OCI-LY1 (cell line): Measurements from ENCODE around the gene POLL.

Experiments
- H2AFZ ChIP-seq: fragments of 200-600 bp; sonication (generic), shearing (Covaris generic); 2 replicates; pipeline ENCODE4 v1.6.0; 2014; ENCODE audit warnings: antibody characterized with exemption, mild to moderate bottlenecking, low read length
- H3F3A ChIP-seq: fragments of 200-600 bp; sonication (generic), shearing (Covaris generic); 2 replicates; pipeline ENCODE4 v1.6.0; 2014; ENCODE audit warnings: mild to moderate bottlenecking, antibody characterized with exemption, low read length, moderate library complexity; ENCODE audit not compliant: insufficient read depth
- H3K27ac ChIP-seq: fragments of 200-600 bp; sonication (generic); 2 replicates; pipeline ENCODE4 v1.5.1; 2014; ENCODE audit warnings: low read length, mixed run types, mild to moderate bottlenecking, low read depth; ENCODE audit not compliant: poor library complexity, severe bottlenecking
- H3K27me3 ChIP-seq: fragments of 200-600 bp; sonication (generic); 2 replicates; pipeline ENCODE4 v1.6.0; 2014; ENCODE audit warnings: antibody characterized with exemption, mild to moderate bottlenecking, low read length, moderate library complexity; ENCODE audit not compliant: insufficient read depth
- H3K36me3 ChIP-seq: fragments of 200-600 bp; sonication (generic); 2 replicates; pipeline ENCODE4 v1.6.1; 2014; ENCODE audit warnings: mild to moderate bottlenecking, antibody characterized with exemption, low read length, moderate library complexity, mixed read lengths; ENCODE audit not compliant: insufficient read depth
- H3K4me1 ChIP-seq: fragments of 200-600 bp; sonication (generic); 2 replicates; pipeline ENCODE4 v1.5.1; 2014; ENCODE audit warnings: mild to moderate bottlenecking, low read length, moderate library complexity; ENCODE audit not compliant: insufficient read depth, severe bottlenecking
- H3K4me2 ChIP-seq: fragments of 200-600 bp; sonication (generic), shearing (Covaris generic); 2 replicates; pipeline ENCODE4 v1.6.1; 2014; ENCODE audit warnings: low read length
- H3K4me3 ChIP-seq: fragments of 200-600 bp; sonication (generic); 2 replicates; pipeline ENCODE4 v1.5.1; 2014; ENCODE audit warnings: low read length, low read depth, mild to moderate bottlenecking, mixed read lengths; ENCODE audit not compliant: poor library complexity, severe bottlenecking
- H3K79me2 ChIP-seq: fragments of 200-600 bp; shearing (Covaris generic); 2 replicates; pipeline ENCODE4 v1.6.1; 2016; ENCODE audit warnings: mixed run types, low read length, mixed read lengths; ENCODE audit not compliant: insufficient read depth
- H3K9ac ChIP-seq: fragments of 200-600 bp; sonication (generic), shearing (Covaris generic); 2 replicates; pipeline ENCODE4 v1.6.1; 2014; ENCODE audit warnings: mild to moderate bottlenecking, low read length, mixed read lengths
- H3K9me2 ChIP-seq: fragments of 200-600 bp; sonication (generic), shearing (Covaris generic); 2 replicates; pipeline ENCODE4 v1.6.1; 2014; ENCODE audit warnings: low read depth, mild to moderate bottlenecking, low read length, mixed read lengths
- H3K9me3 ChIP-seq: fragments of 200-600 bp; shearing (Covaris generic); 2 replicates; pipeline ENCODE4 v1.6.1; 2014; ENCODE audit warnings: low read length, mixed read lengths
- H4K20me1 ChIP-seq: fragments of 200-600 bp; sonication (generic), shearing (Covaris generic); 2 replicates; pipeline ENCODE4 v1.6.0; 2016; ENCODE audit warnings: mild to moderate bottlenecking, low read length; ENCODE audit not compliant: insufficient read depth
- EZH2 ChIP-seq: fragments of 200-600 bp; sonication (generic), shearing (Covaris generic); IDR thresholded peaks from 2 replicates; pipeline ENCODE4 v1.8.0; 2017; ENCODE audit warnings: borderline replicate concordance, mixed run types, mild to moderate bottlenecking, antibody characterized with exemption, low read length, moderate library complexity, mixed read lengths
- TF ChIP-seq, protein P1 (sequence below): fragments of 200-600 bp; sonication (generic), shearing (Covaris generic); IDR thresholded peaks from 2 replicates; pipeline ENCODE4 v1.5.1; 2017; ENCODE audit warnings: mild to moderate bottlenecking, antibody characterized with exemption, low read length, moderate library complexity, mixed read lengths

Gene POLL

DNA sequence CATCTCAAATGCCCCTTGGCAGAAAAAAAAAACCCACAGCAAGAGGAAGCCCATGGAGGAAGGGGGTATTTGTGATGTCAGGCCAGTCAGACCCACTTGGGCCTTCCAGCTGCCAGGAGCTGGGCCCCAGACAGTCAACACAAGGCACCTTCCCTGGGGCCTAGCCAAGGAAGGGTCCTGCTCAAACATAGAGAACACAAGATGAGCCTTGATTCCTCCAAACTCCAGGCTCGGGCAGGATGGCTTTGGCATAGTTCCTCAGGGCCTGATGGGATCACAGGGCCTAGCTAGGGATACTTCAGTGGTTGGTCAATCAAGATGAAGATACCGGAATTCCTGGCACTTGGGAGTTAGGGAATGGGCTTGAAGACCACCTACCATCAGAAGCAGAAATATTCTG, 30.8 kb upstream of the POLL start:
- no peaks in the 10 kb centered on the region for H3F3A ChIP-seq
- H3K27me3 ChIP-seq: no peaks in the 10 kb centered on the region
- TF ChIP-seq, protein P1, sequence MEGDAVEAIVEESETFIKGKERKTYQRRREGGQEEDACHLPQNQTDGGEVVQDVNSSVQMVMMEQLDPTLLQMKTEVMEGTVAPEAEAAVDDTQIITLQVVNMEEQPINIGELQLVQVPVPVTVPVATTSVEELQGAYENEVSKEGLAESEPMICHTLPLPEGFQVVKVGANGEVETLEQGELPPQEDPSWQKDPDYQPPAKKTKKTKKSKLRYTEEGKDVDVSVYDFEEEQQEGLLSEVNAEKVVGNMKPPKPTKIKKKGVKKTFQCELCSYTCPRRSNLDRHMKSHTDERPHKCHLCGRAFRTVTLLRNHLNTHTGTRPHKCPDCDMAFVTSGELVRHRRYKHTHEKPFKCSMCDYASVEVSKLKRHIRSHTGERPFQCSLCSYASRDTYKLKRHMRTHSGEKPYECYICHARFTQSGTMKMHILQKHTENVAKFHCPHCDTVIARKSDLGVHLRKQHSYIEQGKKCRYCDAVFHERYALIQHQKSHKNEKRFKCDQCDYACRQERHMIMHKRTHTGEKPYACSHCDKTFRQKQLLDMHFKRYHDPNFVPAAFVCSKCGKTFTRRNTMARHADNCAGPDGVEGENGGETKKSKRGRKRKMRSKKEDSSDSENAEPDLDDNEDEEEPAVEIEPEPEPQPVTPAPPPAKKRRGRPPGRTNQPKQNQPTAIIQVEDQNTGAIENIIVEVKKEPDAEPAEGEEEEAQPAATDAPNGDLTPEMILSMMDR: no peak
- TF ChIP-seq EZH2: no peak
- H3K9me3 ChIP-seq: no peaks in the 10 kb centered on the region
- H3K79me2 ChIP-seq: no peaks in the 10 kb centered on the region
- no peak overlapping the region for H3K4me2 ChIP-seq
- H2AFZ ChIP-seq: no peak overlapping the region
- no peak overlapping the region for H3K9ac ChIP-seq
- no peaks in the 10 kb centered on the region for H3K9me2 ChIP-seq
- H3K27ac ChIP-seq: no peak overlapping the region
- no peaks in the 10 kb centered on the region for H4K20me1 ChIP-seq
- H3K4me3 ChIP-seq: no peak overlapping the region
- peaks cover 15% of the 10 kb centered on the region for H3K4me1 ChIP-seq
- H3K36me3 ChIP-seq: peaks cover 5% of the 10 kb centered on the region

DNA sequence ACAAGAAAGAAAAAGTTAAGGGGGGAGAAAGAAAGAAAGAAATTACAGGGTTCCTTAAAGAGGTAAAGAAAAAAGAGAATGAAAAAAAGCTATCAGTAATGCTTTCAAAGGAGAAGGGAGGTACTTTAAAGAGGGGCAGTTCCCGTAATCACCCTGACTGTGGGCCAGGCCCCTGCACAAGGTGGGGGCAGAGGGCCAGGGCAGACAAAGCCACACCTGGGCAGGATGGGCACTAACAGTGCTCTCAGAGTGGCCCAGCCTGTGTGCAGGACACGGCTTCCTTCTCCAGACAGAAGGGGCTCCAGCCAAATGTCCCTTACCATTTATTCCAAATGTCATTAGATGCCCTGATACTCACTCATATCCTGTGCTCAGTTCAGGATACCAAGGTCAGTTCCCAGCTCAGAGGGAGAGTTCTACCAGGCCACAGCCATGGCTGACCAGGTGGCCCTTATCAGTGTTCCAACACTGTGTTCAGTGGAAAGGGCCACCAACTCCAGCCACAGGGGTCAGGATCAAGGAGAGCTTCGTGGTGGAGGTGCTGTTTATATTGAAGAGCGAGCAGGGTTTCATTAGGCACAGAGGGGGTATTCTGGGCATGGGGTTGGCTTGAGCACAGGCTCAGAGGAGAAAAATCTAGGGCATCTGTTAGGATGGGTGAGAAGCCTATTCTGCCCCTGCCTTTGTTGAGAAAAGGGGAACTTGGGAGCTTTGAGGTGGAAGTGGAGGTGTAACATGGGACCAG, 29.9 kb upstream of the POLL start:
- H3K9ac ChIP-seq: no peak overlapping the region; the same call in 1 of the 2 replicates
- H3K4me1 ChIP-seq: peaks cover 15% of the 10 kb centered on the region
- H3K4me3 ChIP-seq: no peak overlapping the region
- H3K9me2 ChIP-seq: no peaks in the 10 kb centered on the region
- no peak overlapping the region for H3K4me2 ChIP-seq
- no peak for TF ChIP-seq EZH2
- TF ChIP-seq, protein P1: no peak
- no peaks in the 10 kb centered on the region for H3K27me3 ChIP-seq
- H3K79me2 ChIP-seq: no peaks in the 10 kb centered on the region
- no peaks in the 10 kb centered on the region for H4K20me1 ChIP-seq
- H3F3A ChIP-seq: no peaks in the 10 kb centered on the region
- H3K9me3 ChIP-seq: no peaks in the 10 kb centered on the region
- H2AFZ ChIP-seq: no peak overlapping the region
- no peaks in the 10 kb centered on the region for H3K36me3 ChIP-seq
- H3K27ac ChIP-seq: peak overlapping the region; percentile 68

DNA sequence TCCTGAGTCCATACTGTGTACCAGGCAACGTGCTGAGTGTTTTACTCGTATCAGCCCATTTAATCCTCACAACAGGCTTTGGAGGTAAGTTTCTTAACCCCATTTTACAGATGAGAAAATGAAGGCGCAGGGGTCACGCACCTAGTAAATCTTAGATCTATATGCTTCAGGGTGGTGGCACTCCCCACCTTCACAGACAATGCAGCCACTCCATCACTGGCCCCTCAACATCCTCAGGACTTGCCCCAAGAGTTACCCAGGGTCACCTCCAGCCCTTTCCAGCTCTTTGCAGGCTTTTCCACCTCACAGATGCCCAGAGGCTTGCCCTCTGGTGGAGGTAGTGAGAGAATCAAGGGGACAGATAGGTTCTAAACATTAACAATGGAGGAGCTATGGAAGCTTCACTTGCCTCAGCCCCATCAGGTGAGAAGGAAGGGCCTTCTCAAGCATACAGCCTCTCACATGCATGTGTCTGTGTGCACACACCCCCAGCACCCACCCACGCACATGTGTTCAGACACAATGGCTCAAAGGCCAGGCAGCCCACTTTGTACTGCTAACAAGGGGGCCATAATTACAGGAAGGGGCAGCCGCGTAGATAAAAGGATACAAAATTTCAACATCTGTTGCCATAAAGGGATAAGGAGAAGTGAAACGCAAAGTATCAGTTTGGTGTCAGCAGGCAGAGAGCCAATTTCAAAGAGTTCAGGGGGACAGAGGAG, 29.2 kb upstream of the POLL start:
- peaks cover 15% of the 10 kb centered on the region for H3K4me1 ChIP-seq
- no peak overlapping the region for H3K4me2 ChIP-seq
- no peaks in the 10 kb centered on the region for H3K27me3 ChIP-seq
- H3K9ac ChIP-seq: no peak overlapping the region
- H2AFZ ChIP-seq: no peak overlapping the region
- TF ChIP-seq, protein P1: no peak
- TF ChIP-seq EZH2: no peak
- no peaks in the 10 kb centered on the region for H3F3A ChIP-seq
- H4K20me1 ChIP-seq: no peaks in the 10 kb centered on the region
- no peaks in the 10 kb centered on the region for H3K79me2 ChIP-seq
- H3K9me2 ChIP-seq: no peaks in the 10 kb centered on the region
- H3K36me3 ChIP-seq: peaks cover under 1% of the 10 kb centered on the region; the same call in 1 of the 2 replicates
- no peaks in the 10 kb centered on the region for H3K9me3 ChIP-seq
- peak overlapping the region; percentile 68 for H3K27ac ChIP-seq
- no peak overlapping the region for H3K4me3 ChIP-seq
